K562 (cell line): Measurements from ENCODE around the gene ABHD17C. TPM values are rescaled to one million over a fixed set of nuclear protein-coding genes. Genes with fewer than 3 reads are reported as not detected.

ENCODE experiments used
- ATAC-seq: fragments of 200-7000 bp; cut with Tn5 transposase; 3 replicates; pipeline ENCODE4 v1.9.1; 2020; ENCODE audit warnings: moderate library complexity
- BruUV-seq: library from RNA; stranded (reverse); fragments of 400-500 nt; replicated peaks from 2 replicates; lab custom pipeline; 2021; lab: Mats Ljungman, UMichigan
- CTCF ChIA-PET: fragments of 300-600 bp; formaldehyde crosslinking; extraction: SDS; loops from one replicate; lab custom pipeline; 2021; ENCODE audit warnings: low intra/inter-chr PET ratio; lab: Yijun Ruan, JAX
- POLR2A ChIA-PET: fragments of 300-600, 350-650 bp; sonication (Branson Sonifier 250); formaldehyde crosslinking; extraction: SDS; loops from one replicate; lab custom pipeline; 2021; ENCODE audit warnings: antibody characterized with exemption, inconsistent platforms; lab: Yijun Ruan, JAX
- DNase-seq, 4 experiments: peaks; one replicate each; pipeline versions ENCODE4 v3.0.0 to v3.0.0-alpha.2; 2011 to 2018; ENCODE audit warnings: low spot score in 3 of 4, mixed read lengths in 3 of 4; ENCODE audit errors: extremely low read depth in 1 of 4
- FAIRE-seq: peaks from 2 replicates; lab custom pipeline; 2011; peaks lifted over from hg19 to GRCh38; lab: Jason Lieb, UNC
- H2AFZ ChIP-seq: 2 replicates; pipeline ENCODE4 v1.6.0; 2011; ENCODE audit warnings: low read depth, low read length, control low read depth, inconsistent platforms
- H3K27ac ChIP-seq: fragments of 200-600 bp; 3 replicates; pipeline ENCODE4 v1.8.0; 2011; ENCODE audit warnings: low read depth, mild to moderate bottlenecking, control low read depth, inconsistent platforms, low read length, moderate library complexity, mixed read lengths; ENCODE audit errors: extremely low read depth
- H3K27me3 ChIP-seq, 2 experiments: fragments of 300-600 bp in 1 of 2; 2 replicates in 1 of 2; 3 replicates in 1 of 2; pipeline versions ENCODE4 v1.6.0 to v1.8.0; 2011; ENCODE audit warnings: inconsistent platforms in 2 of 2, low read length in 2 of 2, mild to moderate bottlenecking in 1 of 2, mixed read lengths in 1 of 2, moderate library complexity in 1 of 2; ENCODE audit not compliant: control insufficient read depth in 2 of 2, insufficient read depth in 2 of 2
- H3K36me3 ChIP-seq: fragments of 300-600 bp; 3 replicates; pipeline ENCODE4 v1.8.0; 2011; ENCODE audit warnings: mild to moderate bottlenecking, low read length, inconsistent platforms; ENCODE audit not compliant: control insufficient read depth, insufficient read depth
- H3K4me1 ChIP-seq, 2 experiments: fragments of 200-600 bp in 1 of 2; replicated peaks in 1 of 2; 2 replicates in 1 of 2; 3 replicates in 1 of 2; pipeline versions ENCODE4 v1.5.1 to v1.8.0; 2011; ENCODE audit warnings: inconsistent platforms in 2 of 2, low read length in 2 of 2, mild to moderate bottlenecking in 1 of 2, mixed read lengths in 1 of 2, moderate library complexity in 1 of 2; ENCODE audit not compliant: control insufficient read depth in 2 of 2, insufficient read depth in 2 of 2
- H3K4me2 ChIP-seq: 2 replicates; pipeline ENCODE4 v1.6.1; 2011; ENCODE audit warnings: low read length, control low read depth, inconsistent platforms, mixed read lengths; ENCODE audit not compliant: insufficient read depth
- H3K4me3 ChIP-seq: fragments of 200-600 bp; sonication (generic), shearing (Covaris generic); 2 replicates; pipeline ENCODE4 v1.5.1; 2016; ENCODE audit warnings: control low read depth, inconsistent platforms
- H3K79me2 ChIP-seq: fragments of 200-600 bp; 3 replicates; pipeline ENCODE4 v1.8.0; 2011; ENCODE audit warnings: low read length, inconsistent platforms; ENCODE audit not compliant: control insufficient read depth, insufficient read depth
- H3K9ac ChIP-seq, 2 experiments: 2 replicates each; pipeline versions ENCODE4 v1.6.0 to v1.6.1; 2011; ENCODE audit warnings: low read depth in 2 of 2, low read length in 2 of 2, control low read depth in 1 of 2, inconsistent platforms in 1 of 2, mild to moderate bottlenecking in 1 of 2, mixed read lengths in 1 of 2; ENCODE audit not compliant: insufficient read depth in 1 of 2
- H3K9me1 ChIP-seq: one replicate; pipeline ENCODE4 v1.6.0; 2011; ENCODE audit warnings: inconsistent platforms, mild to moderate bottlenecking, low read length, moderate library complexity; ENCODE audit not compliant: control insufficient read depth, insufficient read depth
- H3K9me3 ChIP-seq: replicated peaks from 2 replicates; pipeline ENCODE4 v1.5.1; 2011; ENCODE audit warnings: low read depth, low read length, inconsistent platforms; ENCODE audit not compliant: control insufficient read depth, insufficient read depth
- H4K20me1 ChIP-seq: replicated peaks from 2 replicates; pipeline ENCODE4 v1.6.1; 2011; ENCODE audit warnings: low read length, inconsistent platforms, mixed read lengths; ENCODE audit not compliant: control insufficient read depth, insufficient read depth
- CBX3 ChIP-seq, 2 experiments: IDR thresholded peaks; 1 replicate in 1 of 2; 2 replicates in 1 of 2; pipeline ENCODE4 v1.6.1; 2012; ENCODE audit warnings: inconsistent platforms in 2 of 2, low read length in 2 of 2, borderline replicate concordance in 1 of 2, control low read depth in 1 of 2
- CC2D1A ChIP-seq: fragments of 450-650 bp; IDR thresholded peaks from 2 replicates; pipeline ENCODE4 v1.6.1; 2017; ENCODE audit warnings: mild to moderate bottlenecking
- E2F3 ChIP-seq: fragments of 250-450 bp; sonication (Bioruptor Pico); IDR thresholded peaks from 2 replicates; pipeline ENCODE4 v1.4.0; 2020; ENCODE audit warnings: mild to moderate bottlenecking
- FOXJ2 ChIP-seq: fragments of 200-800 bp; sonication (Bioruptor generic); IDR thresholded peaks from 2 replicates; pipeline ENCODE4 v1.6.1; 2016; ENCODE audit warnings: missing genetic modification characterization, missing compliant biosample characterization
- RNF2 ChIP-seq: sonication (generic); IDR thresholded peaks from 2 replicates; pipeline ENCODE4 v1.6.1; 2016
- RUNX1 ChIP-seq: sonication (generic); IDR thresholded peaks from 2 replicates; pipeline ENCODE4 v1.6.1; 2016; ENCODE audit warnings: antibody characterized with exemption, low read depth
- SLC30A9 ChIP-seq: fragments of 250-450 bp; sonication (Bioruptor Pico); IDR thresholded peaks from 2 replicates; pipeline ENCODE4 v1.8.0; 2022; ENCODE audit warnings: mild to moderate bottlenecking, moderate library complexity
- U2AF1 ChIP-seq: fragments of 200-400 bp; formaldehyde crosslinking; optimal IDR thresholded peaks from 2 replicates; pipeline ENCODE3; 2017; ENCODE audit warnings: mild to moderate bottlenecking, low read depth, low read length, moderate library complexity
- ZNF584 ChIP-seq: fragments of 200-800 bp; sonication (Bioruptor generic); IDR thresholded peaks from 2 replicates; pipeline ENCODE4 v1.6.1; 2016; ENCODE audit warnings: low read depth, mild to moderate bottlenecking, missing genetic modification characterization, missing compliant biosample characterization
- ZNF586 ChIP-seq: fragments of 450-650 bp; formaldehyde crosslinking; conservative IDR thresholded peaks from 2 replicates; pipeline ENCODE4 v1.4.0; 2020; ENCODE audit warnings: mild to moderate bottlenecking, moderate library complexity
- WGBS: fragments of 100-300 bp; shearing (Covaris generic); methylation state at CpG from one replicate; pipeline ENCODE4 v1.1.6; 2016; ENCODE audit warnings: low coverage, mixed read lengths; ENCODE audit not compliant: insufficient coverage; ENCODE audit errors: missing lambda C conversion rate; 5-methylcytosine and 5-hydroxymethylcytosine counted together
- in situ Hi-C: fragments of 300-500 bp; cut with MboI; formaldehyde crosslinking; loops from 4 replicates; pipeline ENCODE4 v1.15.0; 2018; ENCODE audit warnings: inconsistent platforms, mixed read lengths
- intact Hi-C: fragments of 100-400 bp; cut with micrococcal nuclease; formaldehyde crosslinking; loops from 2 replicates; pipeline ENCODE4 v1.14.2; 2022
- polyA plus RNA-seq, 8 experiments: library from polyadenylated mRNA; depleted of rRNA in 4 of 8; stranded (reverse) in 5 of 8; unstranded in 3 of 8; fragments of >200 nt; fragmentation: Nextera tagmentation in 2 of 8; fragmentation: Illumina TruSeq in 1 of 8; extraction: Ambion mirVana in 2 of 8; extraction: Trizol in 1 of 8; gene quantifications; 2 replicates each; pipeline versions ENCODE4 v1.2.1 to v1.2.3, GENCODE V29; 2011 to 2014; ENCODE audit warnings: inconsistent platforms in 1 of 8, missing spikeins in 1 of 8
- total RNA-seq, 7 experiments: library from RNA; depleted of rRNA in 6 of 7; stranded (reverse); fragments of >200 nt in 6 of 7; fragmentation: Illumina TruSeq in 2 of 7; extraction: Trizol in 2 of 7; gene quantifications; 2 replicates each; pipeline versions ENCODE4 v1.2.1 to v1.2.3, GENCODE V29; 2011 to 2021; ENCODE audit warnings: low replicate concordance in 1 of 7
- TF ChIP-seq, protein P1 (sequence below), 2 experiments: IDR thresholded peaks; 2 replicates each; pipeline ENCODE4 v1.6.1; 2012; ENCODE audit warnings: improper control_type of control experiment in 2 of 2, low read depth in 2 of 2, low read length in 2 of 2, borderline replicate concordance in 1 of 2

Gene ABHD17C
- total and polyA plus RNA-seq, 9 of the 15 experiments (the other 6 are each of a cell fraction or from before 2014, with no cell fraction given): 0.04 to 0.42 (median 0.19) TPM; not detected in 1

DNA sequence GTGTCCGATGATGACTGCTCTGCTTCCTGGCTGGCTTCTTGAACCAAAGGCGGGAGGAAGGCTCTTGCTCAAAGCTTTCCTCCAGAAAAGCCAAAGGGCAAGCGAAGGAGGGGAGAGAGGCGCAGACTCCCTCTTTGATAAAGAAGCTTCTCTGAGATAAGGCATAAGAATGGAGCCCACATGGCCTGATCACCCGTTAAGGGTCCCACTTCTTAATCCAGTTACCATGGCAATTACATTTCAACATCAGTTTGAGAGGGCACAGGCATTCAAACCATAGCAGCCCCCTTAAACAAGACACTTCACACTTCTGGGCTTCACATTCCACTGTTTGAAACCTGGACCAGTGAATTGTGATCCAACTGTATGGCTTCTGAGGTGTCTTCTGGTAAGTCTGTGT is 8.0 kb downstream of the ABHD17C start:
- no peaks in the 10 kb centered on the region for H3K36me3 ChIP-seq
- H3K9me1 ChIP-seq: no peaks in the 10 kb centered on the region
- no peak overlapping the region for H3K4me3 ChIP-seq
- WGBS: 2% methylated on average over 5 of the region's 5 CpGs
- ChIA-PET CTCF (no interaction called here), POLR2A (interaction anchor here (0.6 kb wide), 1 partner anchor 627 kb away, joined by 3 read pairs; no protein-coding TSS in a partner anchor)
- H3K9ac ChIP-seq: no peak overlapping the region
- no peaks in the 10 kb centered on the region for H3K9me3 ChIP-seq
- no peak overlapping the region for H3K27ac ChIP-seq
- FAIRE-seq (no peak), ATAC-seq (no peak), DNase-seq (no peak)
- intact Hi-C loops: no loop called here
- H3K27me3 ChIP-seq: peaks cover 0 to 6% of the 10 kb centered on the region in 2 experiments; a peak in 1 of 5 replicates
- no peaks in the 10 kb centered on the region for H4K20me1 ChIP-seq
- no peaks in the 10 kb centered on the region for H3K4me1 ChIP-seq
- no peak overlapping the region for H3K4me2 ChIP-seq
- in situ Hi-C loops: no loop called here
- no peaks in the 10 kb centered on the region for H3K79me2 ChIP-seq
- no TSS peak for BruUV-seq
- TF ChIP-seq RNF2: no peak
- TF ChIP-seq CBX3 (IDR thresholded peaks at IDR 0.05; ENCODE audit: borderline replicate concordance in 1 of 2, low read length in 2 of 2): no peak
- no peak for TF ChIP-seq ZNF584 (CRISPR knock-in tag)
- TF ChIP-seq ZNF586 (CRISPR knock-in tag): no peak
- TF ChIP-seq FOXJ2 (tag): no peak
- no peak for TF ChIP-seq U2AF1
- TF ChIP-seq, protein P1, sequence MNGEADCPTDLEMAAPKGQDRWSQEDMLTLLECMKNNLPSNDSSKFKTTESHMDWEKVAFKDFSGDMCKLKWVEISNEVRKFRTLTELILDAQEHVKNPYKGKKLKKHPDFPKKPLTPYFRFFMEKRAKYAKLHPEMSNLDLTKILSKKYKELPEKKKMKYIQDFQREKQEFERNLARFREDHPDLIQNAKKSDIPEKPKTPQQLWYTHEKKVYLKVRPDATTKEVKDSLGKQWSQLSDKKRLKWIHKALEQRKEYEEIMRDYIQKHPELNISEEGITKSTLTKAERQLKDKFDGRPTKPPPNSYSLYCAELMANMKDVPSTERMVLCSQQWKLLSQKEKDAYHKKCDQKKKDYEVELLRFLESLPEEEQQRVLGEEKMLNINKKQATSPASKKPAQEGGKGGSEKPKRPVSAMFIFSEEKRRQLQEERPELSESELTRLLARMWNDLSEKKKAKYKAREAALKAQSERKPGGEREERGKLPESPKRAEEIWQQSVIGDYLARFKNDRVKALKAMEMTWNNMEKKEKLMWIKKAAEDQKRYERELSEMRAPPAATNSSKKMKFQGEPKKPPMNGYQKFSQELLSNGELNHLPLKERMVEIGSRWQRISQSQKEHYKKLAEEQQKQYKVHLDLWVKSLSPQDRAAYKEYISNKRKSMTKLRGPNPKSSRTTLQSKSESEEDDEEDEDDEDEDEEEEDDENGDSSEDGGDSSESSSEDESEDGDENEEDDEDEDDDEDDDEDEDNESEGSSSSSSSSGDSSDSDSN (IDR thresholded peaks at IDR 0.05; ENCODE audit: borderline replicate concordance in 1 of 2, low read depth in 2 of 2, low read length in 2 of 2): no peak
- no peak for TF ChIP-seq E2F3 (CRISPR knock-in tag)
- TF ChIP-seq SLC30A9 (CRISPR knock-in tag): no peak
- TF ChIP-seq RUNX1: no peak
- TF ChIP-seq CC2D1A: no peak
- no peak overlapping the region for H2AFZ ChIP-seq
